Activated CD8-positive, alpha-beta memory T cell treated with anti-CD3 and anti-CD28 coated beads for 36 hours (primary cell): ENCODE data around the gene SERPINA10. TPM values are rescaled to one million over a fixed set of nuclear protein-coding genes. Genes with fewer than 3 reads are reported as not detected.
"Not testable (repeated sequence)": the region's sequence is repeated elsewhere in the genome, so short reads cannot be mapped to it uniquely, and the experiment has no call there.

ENCODE experiments used
- CTCF ChIA-PET: fragments of 350-600 bp; sonication (Branson Sonifier 250); formaldehyde crosslinking; loops from one replicate; lab custom pipeline; 2021; ENCODE audit warnings: antibody characterized with exemption; lab: Charles Lee
- POLR2A ChIA-PET: fragments of 350-600 bp; sonication (Branson Sonifier 250); formaldehyde crosslinking; loops from one replicate; lab custom pipeline; 2021; ENCODE audit warnings: antibody characterized with exemption; lab: Charles Lee
- total RNA-seq, 2 experiments: library from RNA; stranded (reverse); gene quantifications; one replicate each; pipeline ENCODE4 v1.2.3, GENCODE V29; 2021

SERPINA10 gene
- total RNA-seq, 2 experiments from 2014 or later = not detected

- ChIA-PET CTCF (no interaction called here), POLR2A (no interaction called here)
Observed at GRCh38 chr14:94291159-94291905, 1.7 kb downstream of the SERPINA10 start.

- ChIA-PET POLR2A (no interaction called here), CTCF (no interaction called here)
Observed at GRCh38 chr14:94290197-94290596, 2.9 kb downstream of the SERPINA10 start.

DNA sequence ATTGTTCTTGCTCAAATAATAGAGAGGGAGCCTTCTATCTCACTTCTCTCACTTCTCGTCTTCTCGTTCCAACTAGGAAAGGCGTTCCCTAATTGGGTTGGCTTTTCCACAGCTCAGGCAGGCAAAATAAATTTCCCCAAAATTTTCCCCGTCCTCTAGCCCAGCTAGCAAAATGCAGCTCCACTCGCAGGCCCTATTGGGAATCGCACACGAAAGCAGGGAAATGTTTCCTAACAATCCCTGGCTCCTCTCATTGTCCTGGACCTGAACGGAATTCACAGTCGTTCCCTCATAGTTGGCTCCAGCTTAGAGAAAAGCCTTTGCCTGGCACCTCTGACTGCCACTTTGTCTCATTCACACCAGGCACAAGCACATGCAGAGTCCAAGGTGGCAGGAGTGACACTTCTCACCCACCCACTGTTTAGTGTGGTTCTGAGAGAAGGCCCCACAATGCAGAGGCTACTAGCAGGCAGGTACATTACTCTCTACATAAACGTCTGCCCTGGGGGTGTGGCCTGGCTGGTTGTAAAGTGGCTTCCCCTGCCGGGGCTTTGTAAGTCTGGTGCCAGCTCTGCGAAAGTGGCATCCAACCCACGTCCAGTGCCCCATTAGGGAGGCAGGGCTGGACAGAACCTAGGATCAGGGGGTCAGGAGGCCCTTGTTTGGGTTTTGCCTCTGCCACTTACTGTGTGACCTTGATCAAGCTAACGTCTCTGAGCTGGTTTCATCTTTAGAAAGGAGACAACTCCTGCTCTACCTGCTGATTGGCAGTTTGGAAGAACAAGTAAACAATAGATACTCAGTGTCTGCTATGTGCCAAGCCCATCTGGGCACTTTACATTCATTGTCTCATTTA, 4.2 kb downstream of the SERPINA10 start:
- CTCF ChIA-PET = no interaction called here
- POLR2A ChIA-PET = no interaction called here

DNA sequence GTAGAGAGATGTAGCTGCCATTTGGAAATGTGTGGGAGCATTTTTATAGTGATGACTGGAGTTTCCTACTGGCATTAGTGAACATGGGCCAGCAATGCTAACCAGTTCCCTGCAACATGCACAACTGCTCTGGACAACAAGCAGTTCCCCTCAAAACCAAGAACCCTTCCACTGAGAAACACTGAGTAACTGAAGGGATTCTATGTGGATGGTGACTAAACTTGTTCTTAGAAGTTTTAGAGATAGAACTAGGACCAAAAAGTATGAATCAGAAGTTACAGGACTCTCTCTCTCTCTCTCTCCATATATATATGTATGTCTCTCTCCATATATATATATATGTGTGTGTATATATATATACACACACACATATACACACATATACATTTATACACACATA, 7.9 kb downstream of the SERPINA10 start:
- CTCF ChIA-PET = interaction anchor here (0.7 kb wide), 1 partner anchor 31 kb away, joined by 3 read pairs; no protein-coding TSS in a partner anchor
- POLR2A ChIA-PET = no interaction called here

DNA sequence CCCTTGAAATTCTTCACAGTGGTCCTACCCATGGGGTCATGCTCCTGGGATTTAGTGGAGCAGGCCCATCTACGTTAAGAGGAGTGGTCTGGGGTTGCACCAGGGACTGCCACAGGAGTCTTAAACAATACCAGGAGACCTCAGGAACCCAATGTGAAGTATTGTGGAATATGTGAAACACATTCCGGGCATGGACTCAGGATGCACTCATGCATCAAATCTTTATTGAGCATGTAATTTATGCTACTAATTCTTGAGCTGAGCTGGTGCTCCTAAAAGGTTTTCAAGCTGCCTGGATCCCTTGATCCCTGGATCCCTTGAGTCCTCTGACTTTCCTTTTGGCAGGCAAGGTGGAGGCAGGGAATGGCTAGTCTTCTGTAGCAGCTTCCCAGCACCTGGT, 8.8 kb downstream of the SERPINA10 start:
- POLR2A ChIA-PET = no interaction called here
- CTCF ChIA-PET = no interaction called here

DNA sequence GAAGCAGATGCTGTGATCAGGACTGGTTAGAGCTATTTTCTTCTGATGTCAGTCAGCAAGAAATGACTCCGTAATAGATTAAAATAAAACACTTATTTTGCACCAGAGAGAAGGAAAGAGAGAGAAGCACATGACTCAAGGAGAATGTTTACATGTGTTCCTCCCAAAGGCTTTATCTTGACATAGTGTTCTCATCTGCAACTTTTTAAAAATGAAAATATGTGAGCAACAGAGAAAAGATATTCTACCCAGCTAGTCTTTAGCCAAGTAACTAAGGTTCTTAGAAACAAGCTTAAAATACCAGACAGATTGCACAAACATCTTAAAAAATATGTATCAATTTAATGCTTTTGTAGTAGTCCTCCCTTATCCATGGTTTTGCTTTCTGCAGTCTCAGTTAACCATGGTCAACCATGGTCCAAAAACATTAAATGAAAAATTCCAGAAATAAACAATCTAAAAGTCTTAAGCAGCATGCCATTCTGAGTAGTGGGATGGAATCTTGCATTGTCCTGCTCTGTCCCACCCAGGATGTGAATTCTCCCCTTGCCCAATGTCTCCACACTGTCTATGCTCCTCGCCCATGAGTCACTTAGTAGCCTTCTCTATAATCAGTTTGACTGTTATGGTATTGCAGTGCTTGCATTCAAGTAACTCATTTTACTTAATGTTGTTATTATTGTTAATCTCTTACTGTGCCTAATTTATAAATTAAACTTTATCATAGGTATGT, 9.9 kb downstream of the SERPINA10 start:
- POLR2A ChIA-PET = no interaction called here
- CTCF ChIA-PET = interaction anchor here (0.7 kb wide), 1 partner anchor 27 kb away, joined by 3 read pairs; no protein-coding TSS in a partner anchor

DNA sequence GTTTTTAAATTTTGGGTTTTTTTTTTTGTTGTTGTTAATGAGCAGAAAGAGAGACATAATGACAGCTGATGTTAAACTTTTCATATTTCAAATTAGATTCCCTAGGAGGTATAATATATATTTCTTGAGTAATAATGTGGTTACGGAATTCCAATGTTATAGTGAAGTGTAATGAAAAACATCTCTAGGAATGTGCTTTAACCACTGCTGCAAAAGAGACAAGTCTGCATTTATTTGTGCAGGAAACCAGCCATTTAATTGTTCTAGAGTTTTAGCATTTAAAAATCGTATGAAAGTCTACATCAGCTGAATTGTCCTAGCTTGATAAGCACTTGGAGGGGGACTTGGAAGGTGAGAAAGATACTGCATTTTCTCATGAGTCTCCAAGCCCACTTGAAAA, 14.3 kb downstream of the SERPINA10 start:
- POLR2A ChIA-PET = no interaction called here
- CTCF ChIA-PET = interaction anchor here (1.2 kb wide), 1 partner anchor 9 kb away, joined by 4 read pairs; no protein-coding TSS in a partner anchor

- POLR2A ChIA-PET, CTCF ChIA-PET: not testable (repeated sequence)
Observed at GRCh38 chr14:94276898-94277561, 16.0 kb downstream of the SERPINA10 start.

DNA sequence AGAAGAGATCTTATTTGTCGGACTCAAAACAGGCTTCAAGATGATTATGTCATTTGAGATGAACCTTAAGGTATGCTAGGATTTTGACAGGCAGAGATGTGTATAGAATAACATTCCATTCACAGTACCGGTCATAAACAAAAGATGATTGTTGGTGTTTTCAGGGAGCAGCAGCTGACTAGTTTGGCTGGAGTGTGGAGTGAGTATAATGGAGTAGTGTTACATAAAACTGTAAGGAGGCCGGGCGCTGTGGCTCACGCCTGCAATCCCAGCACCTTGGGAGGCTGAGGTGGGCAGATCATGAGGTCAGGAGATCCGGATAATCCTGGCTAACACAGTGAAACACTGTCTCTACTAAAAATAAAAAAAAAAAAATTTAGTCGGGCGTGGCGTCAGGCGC, 23.9 kb downstream of the SERPINA10 start:
- POLR2A ChIA-PET = no interaction called here
- CTCF ChIA-PET = no interaction called here

GRCh38 chr14:94268582-94268981, 24.5 kb downstream of the SERPINA10 start:
- POLR2A ChIA-PET, CTCF ChIA-PET: not testable (repeated sequence)

- CTCF ChIA-PET = no interaction called here
- POLR2A ChIA-PET = no interaction called here
Observed at GRCh38 chr14:94267352-94267751, 25.7 kb downstream of the SERPINA10 start.

GRCh38 chr14:94264195-94264594, 28.9 kb downstream of the SERPINA10 start:
- POLR2A ChIA-PET, CTCF ChIA-PET: not testable (repeated sequence)

- ChIA-PET POLR2A (no interaction called here), CTCF (interaction anchor here (0.9 kb wide), 1 partner anchor 9 kb away, joined by 3 read pairs; no protein-coding TSS in a partner anchor)
Observed at GRCh38 chr14:94244182-94244581, 48.9 kb downstream of the SERPINA10 start.

GRCh38 chr14:94239406-94239805, 53.7 kb downstream of the SERPINA10 start:
- ChIA-PET POLR2A (no interaction called here), CTCF (no interaction called here)

GRCh38 chr14:94237983-94238382, 55.1 kb downstream of the SERPINA10 start:
- ChIA-PET CTCF (no interaction called here), POLR2A (no interaction called here)

GRCh38 chr14:94237046-94237445, 56.0 kb downstream of the SERPINA10 start:
- ChIA-PET CTCF (no interaction called here), POLR2A (no interaction called here)
